Osteocyte (in vitro differentiated cells): ENCODE data around the gene RGS19. TPM values are rescaled to one million over a fixed set of nuclear protein-coding genes. Genes with fewer than 3 reads are reported as not detected.

Experiments used
- DNase-seq: peaks from one replicate; pipeline ENCODE4 v3.0.0; 2021; ENCODE audit warnings: mixed read lengths; ENCODE audit not compliant: unreplicated experiment; ENCODE audit errors: extremely low spot score
- H3K27ac Mint-ChIP-seq: one replicate; pipeline ENCODE4 v1.8.0; 2021; ENCODE audit warnings: mild to moderate bottlenecking, mixed read lengths; ENCODE audit not compliant: unreplicated experiment
- H3K27me3 Mint-ChIP-seq: one replicate; pipeline ENCODE4 v1.8.0; 2021; ENCODE audit warnings: mixed read lengths; ENCODE audit not compliant: unreplicated experiment
- H3K36me3 Mint-ChIP-seq: one replicate; pipeline ENCODE4 v1.8.0; 2021; ENCODE audit warnings: mixed read lengths; ENCODE audit not compliant: unreplicated experiment
- H3K4me1 Mint-ChIP-seq: one replicate; pipeline ENCODE4 v1.8.0; 2021; ENCODE audit warnings: mixed read lengths; ENCODE audit not compliant: unreplicated experiment
- H3K4me3 Mint-ChIP-seq: one replicate; pipeline ENCODE4 v1.8.0; 2021; ENCODE audit warnings: mild to moderate bottlenecking, moderate library complexity, mixed read lengths; ENCODE audit not compliant: unreplicated experiment
- H3K9me3 Mint-ChIP-seq: one replicate; pipeline ENCODE4 v1.8.0; 2021; ENCODE audit warnings: mixed read lengths; ENCODE audit not compliant: unreplicated experiment
- total RNA-seq: library from RNA; stranded (reverse); gene quantifications from 2 replicates; pipeline ENCODE4 v1.2.1, GENCODE V29; 2021
- TF ChIP-seq, protein P1 (sequence below): fragments of 200-600 bp; sonication (generic); IDR thresholded peaks from 2 replicates; pipeline ENCODE4 v1.5.0; 2021; ENCODE audit warnings: antibody characterized with exemption, mild to moderate bottlenecking, moderate library complexity

The RGS19 gene
- total RNA-seq, 1 donor from 2014 or later, result 8.0 TPM

DNA sequence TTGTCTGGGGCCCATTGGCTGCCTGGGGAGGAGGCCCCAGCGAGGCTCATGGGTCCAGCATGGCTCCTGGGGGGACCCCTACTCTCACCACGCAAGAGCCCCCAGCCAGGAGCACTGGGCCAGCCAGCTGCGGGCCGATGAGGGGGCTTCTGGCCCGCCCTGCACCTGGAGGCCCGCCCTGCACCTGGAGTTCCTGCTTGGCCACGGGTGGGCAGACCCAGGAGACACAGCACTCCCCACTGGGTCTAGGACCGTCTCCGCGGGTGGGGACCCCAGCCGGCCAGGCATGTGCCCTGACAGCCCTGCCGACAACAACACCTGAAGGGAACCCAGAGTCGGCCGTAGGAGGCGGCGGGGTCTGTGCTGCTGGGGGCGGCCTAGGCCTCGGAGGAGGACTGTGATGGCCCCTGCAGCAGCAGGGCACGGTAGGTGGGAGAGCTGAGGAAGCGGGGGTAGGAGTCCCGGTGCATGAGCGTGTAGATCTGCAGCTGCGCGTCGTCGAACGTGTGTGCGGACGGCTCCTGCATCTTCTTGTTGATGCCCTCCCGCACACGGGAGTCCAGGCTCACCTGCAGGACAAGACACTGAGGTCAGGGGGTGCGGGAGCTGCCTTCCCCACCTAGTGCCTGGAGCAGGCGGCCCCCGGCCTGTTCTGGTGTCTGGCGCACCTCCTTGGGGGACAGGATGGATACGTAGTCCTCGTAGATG, 5.7 kb downstream of the RGS19 start:
- Mint-ChIP-seq H3K27ac (no peak overlapping the region), H3K4me3 (no peak overlapping the region), H3K27me3 (no peaks in the 10 kb centered on the region), H3K36me3 (peaks cover 5% of the 10 kb centered on the region), H3K9me3 (no peaks in the 10 kb centered on the region), H3K4me1 (peaks cover 4% of the 10 kb centered on the region)
- no peak for DNase-seq
- TF ChIP-seq, protein P1, sequence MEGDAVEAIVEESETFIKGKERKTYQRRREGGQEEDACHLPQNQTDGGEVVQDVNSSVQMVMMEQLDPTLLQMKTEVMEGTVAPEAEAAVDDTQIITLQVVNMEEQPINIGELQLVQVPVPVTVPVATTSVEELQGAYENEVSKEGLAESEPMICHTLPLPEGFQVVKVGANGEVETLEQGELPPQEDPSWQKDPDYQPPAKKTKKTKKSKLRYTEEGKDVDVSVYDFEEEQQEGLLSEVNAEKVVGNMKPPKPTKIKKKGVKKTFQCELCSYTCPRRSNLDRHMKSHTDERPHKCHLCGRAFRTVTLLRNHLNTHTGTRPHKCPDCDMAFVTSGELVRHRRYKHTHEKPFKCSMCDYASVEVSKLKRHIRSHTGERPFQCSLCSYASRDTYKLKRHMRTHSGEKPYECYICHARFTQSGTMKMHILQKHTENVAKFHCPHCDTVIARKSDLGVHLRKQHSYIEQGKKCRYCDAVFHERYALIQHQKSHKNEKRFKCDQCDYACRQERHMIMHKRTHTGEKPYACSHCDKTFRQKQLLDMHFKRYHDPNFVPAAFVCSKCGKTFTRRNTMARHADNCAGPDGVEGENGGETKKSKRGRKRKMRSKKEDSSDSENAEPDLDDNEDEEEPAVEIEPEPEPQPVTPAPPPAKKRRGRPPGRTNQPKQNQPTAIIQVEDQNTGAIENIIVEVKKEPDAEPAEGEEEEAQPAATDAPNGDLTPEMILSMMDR, result no peak

DNA sequence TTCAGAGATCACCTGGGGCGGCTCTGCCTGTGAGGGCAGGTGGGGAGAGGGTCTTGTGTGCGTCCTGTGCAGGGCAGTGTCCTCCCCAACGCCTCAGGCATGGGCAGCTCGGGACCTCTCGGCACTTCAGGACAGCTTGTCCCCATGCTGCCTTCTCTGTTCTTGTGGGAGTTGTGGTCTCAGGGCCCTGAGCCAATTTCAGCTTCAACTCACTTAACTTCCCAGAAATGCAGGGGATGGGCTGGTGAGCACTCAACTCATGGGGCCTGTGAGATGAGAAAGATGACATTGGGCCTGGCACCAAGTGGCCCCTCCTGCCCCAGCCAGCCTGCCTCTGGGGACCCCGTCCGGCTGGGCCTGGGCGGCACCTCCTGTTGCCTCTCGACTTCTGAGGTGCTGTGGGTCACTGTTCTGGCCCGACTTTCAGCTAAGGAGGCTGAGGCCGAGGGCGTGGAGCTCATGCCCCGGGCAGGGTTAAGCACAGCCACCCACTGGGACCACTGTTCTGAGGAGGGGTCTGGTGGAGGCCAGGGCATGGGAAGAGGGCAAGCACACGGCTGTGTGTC, 6.7 kb downstream of the RGS19 start:
- Mint-ChIP-seq H3K9me3 (no peaks in the 10 kb centered on the region), H3K4me1 (no peaks in the 10 kb centered on the region), H3K36me3 (peaks cover 5% of the 10 kb centered on the region), H3K4me3 (no peak overlapping the region), H3K27me3 (no peaks in the 10 kb centered on the region), H3K27ac (no peak overlapping the region)
- TF ChIP-seq, protein P1, result no peak
- no peak for DNase-seq

DNA sequence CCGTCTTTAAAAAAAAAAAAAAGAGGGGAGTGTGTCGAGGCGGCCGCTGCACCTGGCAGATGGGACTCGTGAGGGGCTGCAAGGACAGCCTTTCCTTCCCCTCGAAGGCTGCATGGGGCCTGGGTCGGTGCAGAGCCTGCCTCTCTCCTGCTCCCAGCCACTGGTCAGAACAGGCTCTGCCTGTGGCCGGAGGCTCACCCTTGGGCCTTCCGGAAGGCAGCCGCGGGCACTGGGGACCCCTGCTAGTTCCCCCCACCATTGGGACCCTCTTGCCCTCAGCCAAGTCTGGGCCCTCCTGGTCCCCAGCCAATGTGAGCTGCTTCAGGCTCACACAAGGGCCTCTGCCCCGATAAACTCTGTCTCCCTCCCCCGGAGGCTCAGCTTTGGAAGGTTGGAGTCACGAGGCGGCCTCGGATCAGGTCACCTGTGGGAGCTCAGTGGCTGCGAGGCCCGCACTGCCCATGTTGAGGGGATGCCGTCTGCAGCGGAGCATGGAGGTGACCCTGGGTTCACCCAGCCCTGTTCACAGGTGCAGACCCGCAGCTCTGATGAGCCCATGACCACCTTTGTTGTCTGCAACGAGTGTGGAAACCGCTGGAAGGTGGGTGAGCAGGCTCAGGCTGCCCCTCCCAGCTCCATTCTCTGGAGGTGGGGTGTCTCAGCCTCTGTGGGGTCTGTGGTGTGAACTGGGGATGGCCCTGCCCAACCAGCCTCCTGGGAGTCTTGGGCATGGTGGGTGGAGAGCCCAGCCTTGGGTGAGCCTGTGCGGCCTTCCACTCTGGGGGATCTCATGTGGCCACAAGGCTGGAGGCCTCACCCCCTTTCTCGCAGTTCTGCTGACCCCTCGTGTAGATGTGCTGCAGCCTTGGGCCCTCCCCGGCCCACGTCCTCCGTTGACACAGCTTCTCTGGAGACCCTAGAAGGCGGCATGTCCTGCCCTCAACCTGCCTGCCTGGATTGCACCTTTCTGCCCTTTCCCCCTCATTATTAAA, 7.7 kb downstream of the RGS19 start:
- TF ChIP-seq, protein P1, result no peak
- H3K27ac Mint-ChIP-seq, result no peak overlapping the region
- no peak overlapping the region for H3K4me3 Mint-ChIP-seq
- peaks cover 5% of the 10 kb centered on the region for H3K36me3 Mint-ChIP-seq
- no peak for DNase-seq
- no peaks in the 10 kb centered on the region for H3K4me1 Mint-ChIP-seq
- no peaks in the 10 kb centered on the region for H3K27me3 Mint-ChIP-seq
- no peaks in the 10 kb centered on the region for H3K9me3 Mint-ChIP-seq

DNA sequence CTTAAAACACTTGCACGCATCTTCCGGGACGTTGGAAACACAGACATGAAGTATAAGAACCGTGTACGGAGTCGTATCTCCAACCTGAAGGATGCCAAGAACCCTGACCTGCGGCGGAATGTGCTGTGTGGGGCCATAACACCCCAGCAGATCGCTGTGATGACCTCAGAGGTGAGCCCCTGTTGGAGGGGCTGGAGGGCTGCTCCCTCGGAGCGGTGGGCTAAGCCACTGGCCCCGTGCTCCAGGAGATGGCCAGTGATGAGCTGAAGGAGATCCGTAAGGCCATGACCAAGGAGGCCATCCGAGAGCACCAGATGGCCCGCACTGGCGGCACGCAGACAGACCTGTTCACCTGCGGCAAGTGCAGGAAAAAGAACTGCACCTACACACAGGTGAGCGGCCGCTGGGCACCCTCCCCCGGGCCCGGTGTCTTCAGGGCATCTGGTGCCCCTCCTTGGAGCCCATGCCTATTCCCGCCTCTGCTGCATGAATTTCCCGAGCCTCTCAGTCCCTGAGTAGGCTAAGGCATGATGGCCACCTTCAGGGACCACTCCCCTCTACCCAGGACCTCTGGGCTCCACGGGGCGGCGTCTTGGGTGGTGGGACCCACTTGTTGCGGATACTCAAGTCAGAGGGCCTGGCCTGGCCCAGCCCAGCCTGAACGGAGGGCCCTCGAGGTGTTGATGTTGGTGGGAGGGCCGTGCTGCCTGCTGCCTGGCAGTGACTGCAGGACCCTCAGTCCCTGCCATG, 8.9 kb downstream of the RGS19 start:
- Mint-ChIP-seq H3K9me3 (no peaks in the 10 kb centered on the region), H3K36me3 (peaks cover 5% of the 10 kb centered on the region), H3K4me1 (peaks cover 6% of the 10 kb centered on the region), H3K4me3 (no peak overlapping the region), H3K27me3 (no peaks in the 10 kb centered on the region), H3K27ac (no peak overlapping the region)
- TF ChIP-seq, protein P1, result no peak
- DNase-seq, result no peak
